Stomach (tissue), 4 donors: ENCODE measurements around the gene LYZL2.
"Not testable (repeated sequence)": the region's sequence is repeated elsewhere in the genome, so short reads cannot be mapped to it uniquely, and the experiment has no call there.

Source experiments
- EP300 ChIP-seq: sonication (generic); formaldehyde crosslinking; IDR thresholded peaks from one replicate; pipeline ENCODE4 v1.6.1; 2017; ENCODE audit warnings: antibody characterized with exemption
- POLR2A ChIP-seq, 4 donors: fragments of 450-650 bp; IDR thresholded peaks; one replicate each; pipeline ENCODE4 v1.6.1; 2016; ENCODE audit warnings: antibody characterized with exemption in 4 of 4, control low read depth in 2 of 4, mild to moderate bottlenecking in 1 of 4, moderate library complexity in 1 of 4
- POLR2AphosphoS5 ChIP-seq, 3 donors: sonication (generic); formaldehyde crosslinking; IDR thresholded peaks; one replicate each; pipeline ENCODE4 v1.6.1; 2016; ENCODE audit warnings: antibody characterized with exemption in 3 of 3
- TF ChIP-seq, protein P1 (sequence below), 7 experiments: fragments of 450-650 bp in 4 of 7; fragments of 200-600 bp in 3 of 7; sonication (generic) in 3 of 7; IDR thresholded peaks; one replicate each; pipeline ENCODE4 v1.5.1; 2016 to 2019; ENCODE audit warnings: antibody characterized with exemption in 7 of 7, control low read depth in 2 of 7, mild to moderate bottlenecking in 1 of 7

DNA sequence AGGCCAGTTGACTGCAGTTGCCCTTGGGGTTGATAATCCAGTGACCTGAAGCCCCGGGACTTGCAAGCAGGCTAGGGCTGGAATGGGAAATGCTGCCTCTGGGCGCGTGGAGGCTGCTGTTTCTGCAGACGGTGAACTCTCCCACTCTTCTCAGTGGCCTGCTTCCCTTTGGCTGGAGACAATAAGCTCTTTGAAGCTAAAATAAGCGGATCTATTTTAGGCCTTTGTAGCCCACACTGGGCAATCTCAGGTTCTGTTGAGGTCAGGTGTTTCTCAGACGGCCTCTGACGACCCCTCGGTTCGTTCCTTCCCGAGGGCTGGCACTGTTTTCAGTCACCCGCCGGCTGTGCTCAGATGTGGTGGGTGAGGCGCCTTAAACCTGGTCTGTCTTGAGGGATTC, 43.7 kb upstream of the LYZL2 start:
- TF ChIP-seq, protein P1, sequence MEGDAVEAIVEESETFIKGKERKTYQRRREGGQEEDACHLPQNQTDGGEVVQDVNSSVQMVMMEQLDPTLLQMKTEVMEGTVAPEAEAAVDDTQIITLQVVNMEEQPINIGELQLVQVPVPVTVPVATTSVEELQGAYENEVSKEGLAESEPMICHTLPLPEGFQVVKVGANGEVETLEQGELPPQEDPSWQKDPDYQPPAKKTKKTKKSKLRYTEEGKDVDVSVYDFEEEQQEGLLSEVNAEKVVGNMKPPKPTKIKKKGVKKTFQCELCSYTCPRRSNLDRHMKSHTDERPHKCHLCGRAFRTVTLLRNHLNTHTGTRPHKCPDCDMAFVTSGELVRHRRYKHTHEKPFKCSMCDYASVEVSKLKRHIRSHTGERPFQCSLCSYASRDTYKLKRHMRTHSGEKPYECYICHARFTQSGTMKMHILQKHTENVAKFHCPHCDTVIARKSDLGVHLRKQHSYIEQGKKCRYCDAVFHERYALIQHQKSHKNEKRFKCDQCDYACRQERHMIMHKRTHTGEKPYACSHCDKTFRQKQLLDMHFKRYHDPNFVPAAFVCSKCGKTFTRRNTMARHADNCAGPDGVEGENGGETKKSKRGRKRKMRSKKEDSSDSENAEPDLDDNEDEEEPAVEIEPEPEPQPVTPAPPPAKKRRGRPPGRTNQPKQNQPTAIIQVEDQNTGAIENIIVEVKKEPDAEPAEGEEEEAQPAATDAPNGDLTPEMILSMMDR (IDR thresholded peaks at IDR 0.05) = not testable (repeated sequence)
- not testable (repeated sequence) for TF ChIP-seq POLR2A (IDR thresholded peaks at IDR 0.05); POLR2AphosphoS5 (IDR thresholded peaks at IDR 0.05); EP300
